ENCODE measurements around the gene KIAA1549.

DNA sequence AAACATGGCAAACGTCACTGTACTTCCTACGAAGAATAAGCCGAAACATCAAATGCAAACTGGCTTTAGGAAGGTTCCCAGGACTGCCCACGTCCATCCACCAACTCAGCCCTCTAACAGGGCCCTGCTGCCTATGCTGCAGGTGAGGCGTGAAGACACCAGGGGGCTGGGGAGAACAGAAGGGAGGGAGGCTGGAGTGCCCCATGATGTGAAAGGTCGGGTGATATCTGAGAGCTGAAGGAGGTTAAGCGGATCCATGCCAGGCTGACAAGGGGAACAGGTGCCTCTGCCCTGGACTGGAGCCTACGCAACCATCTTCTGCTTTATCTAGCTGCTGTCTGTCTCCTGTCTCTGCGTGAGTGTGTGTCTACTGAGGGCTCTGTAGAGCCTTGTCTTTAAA lies 143.0 kb downstream of the KIAA1549 start:
- no peak for TF ChIP-seq KDM1A (IDR thresholded peaks at IDR 0.05; ENCODE audit: borderline replicate concordance, low read length)
- TF ChIP-seq, protein P1, sequence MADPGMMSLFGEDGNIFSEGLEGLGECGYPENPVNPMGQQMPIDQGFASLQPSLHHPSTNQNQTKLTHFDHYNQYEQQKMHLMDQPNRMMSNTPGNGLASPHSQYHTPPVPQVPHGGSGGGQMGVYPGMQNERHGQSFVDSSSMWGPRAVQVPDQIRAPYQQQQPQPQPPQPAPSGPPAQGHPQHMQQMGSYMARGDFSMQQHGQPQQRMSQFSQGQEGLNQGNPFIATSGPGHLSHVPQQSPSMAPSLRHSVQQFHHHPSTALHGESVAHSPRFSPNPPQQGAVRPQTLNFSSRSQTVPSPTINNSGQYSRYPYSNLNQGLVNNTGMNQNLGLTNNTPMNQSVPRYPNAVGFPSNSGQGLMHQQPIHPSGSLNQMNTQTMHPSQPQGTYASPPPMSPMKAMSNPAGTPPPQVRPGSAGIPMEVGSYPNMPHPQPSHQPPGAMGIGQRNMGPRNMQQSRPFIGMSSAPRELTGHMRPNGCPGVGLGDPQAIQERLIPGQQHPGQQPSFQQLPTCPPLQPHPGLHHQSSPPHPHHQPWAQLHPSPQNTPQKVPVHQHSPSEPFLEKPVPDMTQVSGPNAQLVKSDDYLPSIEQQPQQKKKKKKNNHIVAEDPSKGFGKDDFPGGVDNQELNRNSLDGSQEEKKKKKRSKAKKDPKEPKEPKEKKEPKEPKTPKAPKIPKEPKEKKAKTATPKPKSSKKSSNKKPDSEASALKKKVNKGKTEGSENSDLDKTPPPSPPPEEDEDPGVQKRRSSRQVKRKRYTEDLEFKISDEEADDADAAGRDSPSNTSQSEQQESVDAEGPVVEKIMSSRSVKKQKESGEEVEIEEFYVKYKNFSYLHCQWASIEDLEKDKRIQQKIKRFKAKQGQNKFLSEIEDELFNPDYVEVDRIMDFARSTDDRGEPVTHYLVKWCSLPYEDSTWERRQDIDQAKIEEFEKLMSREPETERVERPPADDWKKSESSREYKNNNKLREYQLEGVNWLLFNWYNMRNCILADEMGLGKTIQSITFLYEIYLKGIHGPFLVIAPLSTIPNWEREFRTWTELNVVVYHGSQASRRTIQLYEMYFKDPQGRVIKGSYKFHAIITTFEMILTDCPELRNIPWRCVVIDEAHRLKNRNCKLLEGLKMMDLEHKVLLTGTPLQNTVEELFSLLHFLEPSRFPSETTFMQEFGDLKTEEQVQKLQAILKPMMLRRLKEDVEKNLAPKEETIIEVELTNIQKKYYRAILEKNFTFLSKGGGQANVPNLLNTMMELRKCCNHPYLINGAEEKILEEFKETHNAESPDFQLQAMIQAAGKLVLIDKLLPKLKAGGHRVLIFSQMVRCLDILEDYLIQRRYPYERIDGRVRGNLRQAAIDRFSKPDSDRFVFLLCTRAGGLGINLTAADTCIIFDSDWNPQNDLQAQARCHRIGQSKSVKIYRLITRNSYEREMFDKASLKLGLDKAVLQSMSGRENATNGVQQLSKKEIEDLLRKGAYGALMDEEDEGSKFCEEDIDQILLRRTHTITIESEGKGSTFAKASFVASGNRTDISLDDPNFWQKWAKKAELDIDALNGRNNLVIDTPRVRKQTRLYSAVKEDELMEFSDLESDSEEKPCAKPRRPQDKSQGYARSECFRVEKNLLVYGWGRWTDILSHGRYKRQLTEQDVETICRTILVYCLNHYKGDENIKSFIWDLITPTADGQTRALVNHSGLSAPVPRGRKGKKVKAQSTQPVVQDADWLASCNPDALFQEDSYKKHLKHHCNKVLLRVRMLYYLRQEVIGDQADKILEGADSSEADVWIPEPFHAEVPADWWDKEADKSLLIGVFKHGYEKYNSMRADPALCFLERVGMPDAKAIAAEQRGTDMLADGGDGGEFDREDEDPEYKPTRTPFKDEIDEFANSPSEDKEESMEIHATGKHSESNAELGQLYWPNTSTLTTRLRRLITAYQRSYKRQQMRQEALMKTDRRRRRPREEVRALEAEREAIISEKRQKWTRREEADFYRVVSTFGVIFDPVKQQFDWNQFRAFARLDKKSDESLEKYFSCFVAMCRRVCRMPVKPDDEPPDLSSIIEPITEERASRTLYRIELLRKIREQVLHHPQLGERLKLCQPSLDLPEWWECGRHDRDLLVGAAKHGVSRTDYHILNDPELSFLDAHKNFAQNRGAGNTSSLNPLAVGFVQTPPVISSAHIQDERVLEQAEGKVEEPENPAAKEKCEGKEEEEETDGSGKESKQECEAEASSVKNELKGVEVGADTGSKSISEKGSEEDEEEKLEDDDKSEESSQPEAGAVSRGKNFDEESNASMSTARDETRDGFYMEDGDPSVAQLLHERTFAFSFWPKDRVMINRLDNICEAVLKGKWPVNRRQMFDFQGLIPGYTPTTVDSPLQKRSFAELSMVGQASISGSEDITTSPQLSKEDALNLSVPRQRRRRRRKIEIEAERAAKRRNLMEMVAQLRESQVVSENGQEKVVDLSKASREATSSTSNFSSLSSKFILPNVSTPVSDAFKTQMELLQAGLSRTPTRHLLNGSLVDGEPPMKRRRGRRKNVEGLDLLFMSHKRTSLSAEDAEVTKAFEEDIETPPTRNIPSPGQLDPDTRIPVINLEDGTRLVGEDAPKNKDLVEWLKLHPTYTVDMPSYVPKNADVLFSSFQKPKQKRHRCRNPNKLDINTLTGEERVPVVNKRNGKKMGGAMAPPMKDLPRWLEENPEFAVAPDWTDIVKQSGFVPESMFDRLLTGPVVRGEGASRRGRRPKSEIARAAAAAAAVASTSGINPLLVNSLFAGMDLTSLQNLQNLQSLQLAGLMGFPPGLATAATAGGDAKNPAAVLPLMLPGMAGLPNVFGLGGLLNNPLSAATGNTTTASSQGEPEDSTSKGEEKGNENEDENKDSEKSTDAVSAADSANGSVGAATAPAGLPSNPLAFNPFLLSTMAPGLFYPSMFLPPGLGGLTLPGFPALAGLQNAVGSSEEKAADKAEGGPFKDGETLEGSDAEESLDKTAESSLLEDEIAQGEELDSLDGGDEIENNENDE (IDR thresholded peaks at IDR 0.05; ENCODE audit: insufficient replicate concordance, low read length), result no peak
- no peak for TF ChIP-seq POLR2AphosphoS5 (IDR thresholded peaks at IDR 0.05; ENCODE audit: low read depth, low read length)
- TF ChIP-seq, protein P2, sequence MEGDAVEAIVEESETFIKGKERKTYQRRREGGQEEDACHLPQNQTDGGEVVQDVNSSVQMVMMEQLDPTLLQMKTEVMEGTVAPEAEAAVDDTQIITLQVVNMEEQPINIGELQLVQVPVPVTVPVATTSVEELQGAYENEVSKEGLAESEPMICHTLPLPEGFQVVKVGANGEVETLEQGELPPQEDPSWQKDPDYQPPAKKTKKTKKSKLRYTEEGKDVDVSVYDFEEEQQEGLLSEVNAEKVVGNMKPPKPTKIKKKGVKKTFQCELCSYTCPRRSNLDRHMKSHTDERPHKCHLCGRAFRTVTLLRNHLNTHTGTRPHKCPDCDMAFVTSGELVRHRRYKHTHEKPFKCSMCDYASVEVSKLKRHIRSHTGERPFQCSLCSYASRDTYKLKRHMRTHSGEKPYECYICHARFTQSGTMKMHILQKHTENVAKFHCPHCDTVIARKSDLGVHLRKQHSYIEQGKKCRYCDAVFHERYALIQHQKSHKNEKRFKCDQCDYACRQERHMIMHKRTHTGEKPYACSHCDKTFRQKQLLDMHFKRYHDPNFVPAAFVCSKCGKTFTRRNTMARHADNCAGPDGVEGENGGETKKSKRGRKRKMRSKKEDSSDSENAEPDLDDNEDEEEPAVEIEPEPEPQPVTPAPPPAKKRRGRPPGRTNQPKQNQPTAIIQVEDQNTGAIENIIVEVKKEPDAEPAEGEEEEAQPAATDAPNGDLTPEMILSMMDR (IDR thresholded peaks at IDR 0.05; ENCODE audit: control extremely low read depth in 1 of 3, insufficient read depth in 1 of 3, low read depth in 1 of 3, low read length in 3 of 3), result peak in 2 of 3 experiments; percentile 19 to 41; a peak in 2 of 4 replicates
- TF ChIP-seq EP300 (IDR thresholded peaks at IDR 0.05; ENCODE audit: borderline replicate concordance in 1 of 2, low read depth in 2 of 2, low read length in 2 of 2), result no peak
- TF ChIP-seq POLR2A (IDR thresholded peaks at IDR 0.05; ENCODE audit: control extremely low read depth in 1 of 2, low read depth in 2 of 2, low read length in 2 of 2), result no peak
- TF ChIP-seq CREB1 (IDR thresholded peaks at IDR 0.05), result no peak
- TF ChIP-seq ZNF274 (IDR thresholded peaks at IDR 0.05; ENCODE audit: borderline replicate concordance, extremely low read depth, low read length), result no peak
- no peak for TF ChIP-seq SRF (IDR thresholded peaks at IDR 0.05; ENCODE audit: low read depth, low read length)
- no peak for TF ChIP-seq CHD2 (IDR thresholded peaks at IDR 0.05; ENCODE audit: low read length)

Data from H1 (cell line).